NAMALWA (cell line): ENCODE measurements around the gene ILKAP.

Experiments used
- DNase-seq: peaks from one replicate; pipeline ENCODE4 v3.0.0-alpha.2; 2015; ENCODE audit warnings: low spot score

Gene ILKAP

GRCh38 chr2:238237431-238238135 is 34.1 kb upstream of the ILKAP start:
- no peak for DNase-seq

DNA sequence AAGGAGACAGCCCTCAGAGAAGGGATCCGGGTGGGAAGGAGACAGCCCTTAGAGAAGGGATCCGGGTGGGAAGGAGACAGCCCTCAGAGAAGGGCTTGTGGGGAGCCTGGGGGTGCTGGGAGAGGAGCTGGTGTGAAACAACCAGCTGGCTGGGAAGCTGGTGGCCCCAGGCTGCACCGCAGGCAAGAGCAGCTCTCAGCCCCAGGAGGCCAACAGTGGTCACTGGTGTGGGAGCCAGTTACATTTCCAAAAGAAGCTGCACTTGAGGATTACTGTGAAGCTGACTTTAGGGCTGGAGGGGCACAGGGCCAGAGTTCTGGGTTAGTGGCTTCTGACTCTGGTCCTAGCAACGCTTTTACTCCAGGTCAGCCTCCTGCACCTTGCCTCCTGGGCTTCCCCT is 33.1 kb upstream of the ILKAP start:
- no peak for DNase-seq

DNA sequence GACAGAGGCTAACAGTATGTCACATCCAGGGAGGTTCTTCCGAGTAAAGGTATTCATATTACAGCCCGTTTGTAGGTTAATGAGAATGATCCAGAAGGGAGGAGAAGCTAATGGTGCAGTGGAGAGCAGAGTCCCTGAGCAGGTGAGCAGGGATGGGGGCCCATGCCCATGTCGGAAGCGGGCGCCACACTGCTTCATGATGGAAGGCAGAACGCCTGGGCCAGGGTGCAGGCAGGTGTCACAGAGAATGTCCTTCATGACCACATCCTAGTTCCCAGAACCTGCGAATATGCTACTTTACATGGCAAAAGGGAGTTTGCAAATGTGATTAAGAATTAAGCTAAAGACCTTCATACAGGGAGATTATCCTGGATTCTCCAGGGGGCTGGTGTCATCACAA is 32.4 kb upstream of the ILKAP start:
- DNase-seq, result no peak

GRCh38 chr2:238235331-238235732 is 31.8 kb upstream of the ILKAP start:
- DNase-seq, result no peak

DNA sequence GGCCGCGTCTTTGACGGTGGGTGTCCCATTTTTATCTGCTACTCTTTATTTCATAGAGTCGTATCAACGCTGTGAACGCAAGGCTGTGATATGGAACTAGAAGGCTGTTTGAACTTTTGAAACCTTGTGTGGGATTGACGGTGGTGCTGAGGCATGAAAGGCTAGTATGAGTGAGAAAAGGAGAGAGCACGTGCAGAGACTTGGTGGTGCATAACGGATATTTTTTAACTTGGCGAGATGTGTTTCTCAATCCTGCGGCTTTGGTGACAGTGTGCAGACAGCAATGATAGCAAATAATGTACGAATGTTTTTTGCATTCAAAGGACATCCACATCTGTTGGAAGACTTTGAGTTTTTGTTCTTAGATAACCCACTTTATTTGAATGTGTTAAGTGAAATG is 30.1 kb upstream of the ILKAP start:
- DNase-seq, result no peak

DNA sequence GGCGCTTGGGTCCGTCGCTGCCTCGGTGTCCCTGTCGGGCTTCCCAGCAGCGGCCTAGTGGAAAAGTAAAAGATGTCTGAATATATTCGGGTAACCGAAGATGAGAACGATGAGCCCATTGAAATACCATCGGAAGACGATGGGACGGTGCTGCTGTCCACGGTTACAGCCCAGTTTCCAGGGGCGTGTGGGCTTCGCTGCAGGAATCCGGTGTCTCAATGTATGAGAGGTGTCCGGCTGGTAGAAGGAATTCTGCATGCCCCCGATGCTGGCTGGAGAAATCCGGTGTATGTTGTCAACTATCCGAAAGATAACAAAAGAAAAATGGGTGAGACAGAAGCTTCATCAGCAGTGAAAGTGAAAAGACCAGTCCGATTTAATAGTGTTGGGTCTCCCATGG is 28.3 kb upstream of the ILKAP start:
- DNase-seq, result no peak

DNA sequence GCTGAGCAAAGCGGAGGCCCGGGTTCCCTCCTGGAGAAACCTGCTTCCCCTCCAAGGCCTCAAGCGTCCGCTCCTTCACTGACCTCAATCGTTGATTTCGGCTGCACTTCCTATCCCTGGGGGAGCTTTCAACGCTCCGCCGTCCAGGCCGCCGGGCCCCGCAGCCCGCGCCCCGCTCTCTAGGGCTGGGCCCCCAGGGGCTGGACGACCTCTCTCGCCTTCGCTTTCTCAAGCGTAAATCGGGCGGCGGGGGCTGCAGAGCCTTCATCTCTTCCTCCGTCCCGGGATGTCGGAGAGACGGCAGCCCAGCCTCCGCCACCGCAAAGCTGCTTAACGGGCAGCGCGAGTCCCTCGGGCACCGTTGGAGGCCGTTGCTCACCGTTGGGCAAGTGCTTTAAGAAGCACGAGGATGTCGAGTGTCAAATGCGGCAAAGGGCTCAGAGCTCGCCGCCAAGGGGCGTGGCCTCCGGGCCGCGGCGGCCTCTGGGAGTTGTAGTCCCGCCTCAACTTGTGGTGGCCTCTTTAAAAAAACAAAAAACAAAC is 27.8 kb upstream of the ILKAP start:
- peak; percentile 46 for DNase-seq

GRCh38 chr2:238230699-238231098 is 27.2 kb upstream of the ILKAP start:
- no peak for DNase-seq

DNA sequence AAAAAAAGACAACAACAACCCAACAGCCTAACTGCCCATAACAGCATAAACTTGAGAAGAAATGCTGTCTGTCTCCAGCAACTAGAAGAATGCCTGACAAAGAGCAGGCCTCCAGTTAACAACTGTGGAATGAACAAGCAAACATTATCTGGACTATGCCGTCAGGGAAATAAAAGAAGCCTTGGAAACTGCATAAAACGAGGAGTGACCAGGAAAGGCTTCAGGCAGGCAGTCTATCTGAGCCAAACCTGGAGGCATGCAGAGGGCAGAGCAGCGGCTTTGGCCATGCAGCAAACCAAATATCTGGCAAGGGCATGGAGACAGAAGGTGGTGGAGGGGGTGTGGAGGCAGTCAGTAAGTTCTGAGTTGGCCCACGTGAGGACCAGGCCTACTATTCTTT is 25.2 kb upstream of the ILKAP start:
- no peak for DNase-seq

GRCh38 chr2:238227587-238228032 is 24.1 kb upstream of the ILKAP start:
- no peak for DNase-seq

- no peak for DNase-seq
Measured at GRCh38 chr2:238226698-238227586, 23.4 kb upstream of the ILKAP start.

- no peak for DNase-seq
Measured at GRCh38 chr2:238225911-238226697, 22.6 kb upstream of the ILKAP start.

DNA sequence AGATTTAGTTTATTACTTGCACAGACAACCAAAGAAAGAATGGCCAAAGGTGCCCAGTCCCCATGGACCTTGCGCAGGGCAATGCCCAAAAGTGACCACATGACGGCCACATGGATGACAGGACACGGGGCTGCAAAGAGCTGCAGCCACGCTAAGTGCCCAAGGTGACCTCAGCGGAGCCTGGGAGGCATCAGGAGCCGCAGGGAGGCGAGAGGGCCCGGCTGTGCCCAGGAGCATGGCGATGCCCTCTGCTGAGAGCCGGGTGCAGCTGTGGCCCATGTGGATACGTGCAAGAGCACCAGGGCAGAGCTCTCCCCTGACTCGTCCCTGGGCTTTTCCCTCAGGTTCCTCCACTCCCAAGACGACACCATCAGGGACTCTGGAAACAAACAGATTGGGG is 21.6 kb upstream of the ILKAP start:
- no peak for DNase-seq

- no peak for DNase-seq
Measured at GRCh38 chr2:238224356-238225035, 21.0 kb upstream of the ILKAP start.

DNA sequence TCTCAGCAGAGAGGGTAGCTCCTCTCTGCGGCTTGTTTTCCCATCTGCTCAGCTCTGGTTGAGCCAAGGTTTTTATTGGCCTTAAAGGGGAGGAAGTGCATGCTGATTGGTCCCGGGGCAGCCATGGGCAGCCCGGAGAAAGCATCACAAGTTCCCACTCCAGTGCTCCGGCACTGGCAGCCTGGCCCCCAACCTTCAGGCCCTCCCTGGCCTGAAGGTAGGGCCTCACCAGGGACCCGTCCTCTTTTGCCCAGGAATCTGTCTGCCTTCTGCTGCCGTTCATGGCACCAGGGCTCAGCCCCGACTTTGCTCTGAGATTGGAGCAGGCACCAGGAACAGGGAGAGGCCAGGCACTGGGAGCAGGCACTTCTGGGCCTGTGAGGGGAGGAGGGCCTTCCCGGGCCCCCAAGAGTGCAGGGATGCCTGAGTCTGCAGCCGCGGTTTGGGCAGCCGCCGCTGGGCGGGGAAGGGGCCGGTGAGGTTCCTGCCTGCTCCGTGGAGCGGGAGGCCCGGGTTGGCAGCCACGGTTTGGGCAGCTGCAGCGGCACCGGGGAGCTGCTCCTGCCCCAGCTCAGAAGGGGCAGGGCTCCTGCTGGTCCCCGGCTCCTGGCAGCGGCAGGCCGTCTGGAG is 17.5 kb upstream of the ILKAP start:
- DNase-seq, result no peak

- DNase-seq, result no peak
Measured at GRCh38 chr2:238220274-238220891, 16.9 kb upstream of the ILKAP start.

DNA sequence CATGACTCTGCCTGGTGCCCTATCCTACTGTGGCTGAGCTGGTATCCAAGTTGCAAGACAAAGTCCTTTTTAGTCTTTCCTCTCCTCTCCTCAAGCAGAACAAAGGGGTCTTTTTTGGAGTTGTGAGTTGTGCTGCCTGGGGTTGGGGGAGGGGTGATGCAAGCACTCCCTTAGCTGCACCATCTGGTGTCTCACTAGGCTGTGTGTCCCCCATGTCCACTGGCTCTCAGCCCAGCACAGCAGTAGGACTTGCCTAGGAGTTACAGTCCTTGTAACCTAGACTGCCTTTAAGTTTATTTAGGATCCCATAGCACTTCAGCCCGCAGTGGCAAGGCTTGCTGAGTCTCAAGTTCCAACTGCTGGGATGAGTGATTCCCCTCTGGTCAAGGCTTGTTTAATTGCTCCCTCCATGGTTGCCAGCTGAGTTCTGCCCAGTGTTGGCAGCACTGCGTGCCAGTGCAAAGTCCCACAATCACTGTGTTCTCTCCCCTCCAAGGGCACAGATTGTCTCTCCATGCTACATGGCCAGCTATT is 13.2 kb upstream of the ILKAP start:
- DNase-seq, result no peak

- no peak for DNase-seq
Measured at GRCh38 chr2:238207006-238207405, 3.5 kb upstream of the ILKAP start.

DNA sequence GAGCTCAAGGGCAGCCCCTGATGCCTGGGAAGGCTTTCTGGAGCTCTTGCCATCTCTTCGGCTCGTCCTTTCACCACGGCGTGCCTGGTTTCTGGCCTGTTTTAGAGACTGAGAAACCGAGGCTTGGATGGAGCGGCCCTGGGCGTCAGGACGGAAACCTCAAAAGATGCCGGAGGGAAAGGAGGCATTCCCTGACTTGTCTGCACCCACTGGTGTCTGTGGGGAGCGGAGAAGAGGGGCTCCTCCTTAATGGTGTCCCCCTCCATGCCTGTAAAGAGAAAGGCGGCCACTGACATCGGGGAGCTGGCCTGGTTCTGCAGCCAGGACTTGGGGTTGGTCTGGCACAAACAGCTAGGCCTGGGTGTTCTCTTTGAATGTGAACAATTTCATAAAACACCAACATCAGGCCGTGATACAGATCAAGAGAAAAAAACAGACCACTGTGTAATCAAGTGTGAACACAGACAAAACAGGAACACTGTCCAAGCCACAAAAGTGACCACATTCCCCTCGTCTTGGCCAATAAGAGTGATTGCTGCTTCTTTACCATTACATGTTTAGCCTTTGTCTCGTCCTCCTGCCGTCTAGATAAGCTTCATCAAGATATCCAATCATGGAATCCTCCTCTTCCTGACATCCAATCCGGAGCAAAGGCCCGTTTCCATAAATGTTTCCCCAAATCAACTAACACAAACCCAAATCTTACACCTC is 633 bp upstream of the ILKAP start:
- peak; percentile 11 for DNase-seq
